Measurements from ENCODE around the gene P4HB.

Gene P4HB

GRCh38 chr17:81825841-81826466 lies 34.4 kb downstream of the P4HB start:
- no peak for DNase-seq

- no peak for DNase-seq
Observed at GRCh38 chr17:81824595-81824994, 35.7 kb downstream of the P4HB start.

- no peak for DNase-seq
Observed at GRCh38 chr17:81823820-81824550, 36.4 kb downstream of the P4HB start.

- no peak for DNase-seq
Observed at GRCh38 chr17:81822996-81823819, 37.1 kb downstream of the P4HB start.

- no peak for DNase-seq
Observed at GRCh38 chr17:81822312-81822637, 38.1 kb downstream of the P4HB start.

- no peak for DNase-seq
Observed at GRCh38 chr17:81821603-81822311, 38.6 kb downstream of the P4HB start.

GRCh38 chr17:81821147-81821546 lies 39.2 kb downstream of the P4HB start:
- no peak for DNase-seq

- DNase-seq: no peak
Observed at GRCh38 chr17:81819708-81820107, 40.6 kb downstream of the P4HB start.

- DNase-seq: no peak
Observed at GRCh38 chr17:81817758-81818147, 42.6 kb downstream of the P4HB start.

- DNase-seq: no peak
Observed at GRCh38 chr17:81815646-81815986, 44.7 kb downstream of the P4HB start.

- no peak for DNase-seq
Observed at GRCh38 chr17:81814748-81815645, 45.3 kb downstream of the P4HB start.

- no peak for DNase-seq
Observed at GRCh38 chr17:81813861-81814683, 46.3 kb downstream of the P4HB start.

- no peak for DNase-seq
Observed at GRCh38 chr17:81813371-81813684, 47.0 kb downstream of the P4HB start.

- DNase-seq: no peak
Observed at GRCh38 chr17:81812571-81813370, 47.6 kb downstream of the P4HB start.

GRCh38 chr17:81811705-81812570 lies 48.4 kb downstream of the P4HB start:
- no peak for DNase-seq

GRCh38 chr17:81810892-81811704 lies 49.2 kb downstream of the P4HB start:
- DNase-seq: no peak

- DNase-seq: no peak
Observed at GRCh38 chr17:81810476-81810875, 49.9 kb downstream of the P4HB start.

- DNase-seq: no peak
Observed at GRCh38 chr17:81809556-81809998, 50.8 kb downstream of the P4HB start.

All from activated CD8-positive, alpha-beta memory T cell treated with anti-CD3 and anti-CD28 coated beads for 24 hours (primary cell).